MM.1S (cell line): ENCODE measurements around the gene NOXA1.

Experiments used
- DNase-seq: peaks from one replicate; pipeline ENCODE4 v3.0.0-alpha.2; 2015
- H2AFZ ChIP-seq: fragments of 300-600 bp; sonication (generic); 2 replicates; pipeline ENCODE4 v1.6.0; 2016; ENCODE audit warnings: antibody characterized with exemption, low read length
- H3F3A ChIP-seq: fragments of 300-600 bp; sonication (generic); 2 replicates; pipeline ENCODE4 v1.6.1; 2016; ENCODE audit warnings: mild to moderate bottlenecking, antibody characterized with exemption, low read length, moderate library complexity, mixed read lengths; ENCODE audit not compliant: insufficient read depth
- H3K27ac ChIP-seq: fragments of 300-600 bp; sonication (generic); 2 replicates; pipeline ENCODE4 v1.5.1; 2016; ENCODE audit warnings: mild to moderate bottlenecking, low read length
- H3K27me3 ChIP-seq: fragments of 300-600 bp; sonication (generic); replicated peaks from 2 replicates; pipeline ENCODE4 v1.6.0; 2016; ENCODE audit warnings: low read length; ENCODE audit not compliant: insufficient read depth
- H3K36me3 ChIP-seq: fragments of 300-600 bp; sonication (generic); replicated peaks from 2 replicates; pipeline ENCODE4 v1.6.1; 2016; ENCODE audit warnings: mild to moderate bottlenecking, low read length, mixed read lengths; ENCODE audit not compliant: insufficient read depth
- H3K4me1 ChIP-seq: fragments of 300-600 bp; sonication (generic); 2 replicates; pipeline ENCODE4 v1.6.1; 2016; ENCODE audit warnings: low read length, mixed read lengths
- H3K4me2 ChIP-seq: fragments of 300-600 bp; sonication (generic); 2 replicates; pipeline ENCODE4 v1.6.0; 2016; ENCODE audit warnings: low read depth, low read length
- H3K4me3 ChIP-seq: fragments of 300-600 bp; sonication (generic); 2 replicates; pipeline ENCODE4 v1.5.1; 2016; ENCODE audit warnings: low read length, mixed read lengths
- H3K79me2 ChIP-seq: fragments of 300-600 bp; sonication (generic); 2 replicates; pipeline ENCODE4 v1.6.1; 2016; ENCODE audit warnings: mixed run types, low read length, mixed read lengths
- H3K9ac ChIP-seq: fragments of 300-600 bp; sonication (generic); 2 replicates; pipeline ENCODE4 v1.6.1; 2016; ENCODE audit warnings: low read length, mixed read lengths
- H3K9me2 ChIP-seq: fragments of 300-600 bp; sonication (generic); replicated peaks from 2 replicates; pipeline ENCODE4 v1.6.1; 2016; ENCODE audit warnings: mild to moderate bottlenecking, low read length, mixed read lengths; ENCODE audit not compliant: insufficient read depth
- H3K9me3 ChIP-seq: fragments of 300-600 bp; sonication (generic); replicated peaks from 2 replicates; pipeline ENCODE4 v1.6.1; 2016; ENCODE audit warnings: mild to moderate bottlenecking, low read length, mixed read lengths; ENCODE audit not compliant: insufficient read depth
- H4K20me1 ChIP-seq: fragments of 300-600 bp; sonication (generic); 2 replicates; pipeline ENCODE4 v1.6.1; 2016; ENCODE audit warnings: mild to moderate bottlenecking, low read length, moderate library complexity, mixed read lengths; ENCODE audit not compliant: insufficient read depth
- EZH2 ChIP-seq: fragments of 300-600 bp; sonication (generic); optimal IDR thresholded peaks from 2 replicates; pipeline ENCODE3; 2017; ENCODE audit warnings: low read depth, mild to moderate bottlenecking, antibody characterized with exemption, low read length, mixed read lengths
- EZH2phosphoT487 ChIP-seq: fragments of 300-600 bp; sonication (generic); IDR thresholded peaks from 2 replicates; pipeline ENCODE4 v1.6.1; 2018; ENCODE audit warnings: antibody characterized with exemption, low read length
- TF ChIP-seq, protein P1 (sequence below): fragments of 300-600 bp; sonication (generic); IDR thresholded peaks from 2 replicates; pipeline ENCODE4 v1.5.1; 2016; ENCODE audit warnings: antibody characterized with exemption, low read length, mixed read lengths

Gene NOXA1

DNA sequence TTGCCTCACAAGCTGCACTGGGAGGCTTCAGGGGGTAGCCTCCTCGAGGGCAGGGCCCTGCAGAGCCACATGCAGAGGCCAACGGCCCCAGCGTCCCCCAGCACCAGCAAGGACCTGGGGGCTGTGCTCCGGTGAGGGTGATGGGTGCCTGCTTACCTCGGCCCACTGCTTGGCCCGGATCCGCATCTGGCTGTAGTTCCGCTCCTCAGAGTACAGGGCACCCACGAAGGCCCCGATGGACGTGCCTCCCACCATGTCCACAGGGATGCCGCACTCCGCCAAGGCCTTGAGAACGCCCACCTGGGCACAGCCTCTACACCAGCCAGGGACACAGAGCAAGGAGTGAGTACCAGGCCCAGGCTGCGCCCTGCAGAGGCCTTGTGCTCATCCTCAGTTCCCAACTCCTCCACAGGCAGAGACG lies 44.0 kb downstream of the NOXA1 start:
- Histone ChIP-seq H3K79me2 (no peaks in the 10 kb centered on the region), H2AFZ (no peak overlapping the region), H3K4me3 (no peak overlapping the region), H3K4me2 (no peak overlapping the region), H3F3A (0 out of 2 replicates have a peak, but pooled peaks cover 4% of the 10 kb centered on the region), H3K4me1 (peaks cover 6% of the 10 kb centered on the region), H3K27ac (no peak overlapping the region), H3K27me3 (peaks cover 18% of the 10 kb centered on the region; the same call in 1 of the 2 replicates), H3K9me3 (no peaks in the 10 kb centered on the region), H4K20me1 (no peaks in the 10 kb centered on the region), H3K9me2 (no peaks in the 10 kb centered on the region), H3K9ac (no peak overlapping the region), H3K36me3 (no peaks in the 10 kb centered on the region)
- TF ChIP-seq EZH2phosphoT487, result no peak
- TF ChIP-seq, protein P1, sequence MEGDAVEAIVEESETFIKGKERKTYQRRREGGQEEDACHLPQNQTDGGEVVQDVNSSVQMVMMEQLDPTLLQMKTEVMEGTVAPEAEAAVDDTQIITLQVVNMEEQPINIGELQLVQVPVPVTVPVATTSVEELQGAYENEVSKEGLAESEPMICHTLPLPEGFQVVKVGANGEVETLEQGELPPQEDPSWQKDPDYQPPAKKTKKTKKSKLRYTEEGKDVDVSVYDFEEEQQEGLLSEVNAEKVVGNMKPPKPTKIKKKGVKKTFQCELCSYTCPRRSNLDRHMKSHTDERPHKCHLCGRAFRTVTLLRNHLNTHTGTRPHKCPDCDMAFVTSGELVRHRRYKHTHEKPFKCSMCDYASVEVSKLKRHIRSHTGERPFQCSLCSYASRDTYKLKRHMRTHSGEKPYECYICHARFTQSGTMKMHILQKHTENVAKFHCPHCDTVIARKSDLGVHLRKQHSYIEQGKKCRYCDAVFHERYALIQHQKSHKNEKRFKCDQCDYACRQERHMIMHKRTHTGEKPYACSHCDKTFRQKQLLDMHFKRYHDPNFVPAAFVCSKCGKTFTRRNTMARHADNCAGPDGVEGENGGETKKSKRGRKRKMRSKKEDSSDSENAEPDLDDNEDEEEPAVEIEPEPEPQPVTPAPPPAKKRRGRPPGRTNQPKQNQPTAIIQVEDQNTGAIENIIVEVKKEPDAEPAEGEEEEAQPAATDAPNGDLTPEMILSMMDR, result no peak
- TF ChIP-seq EZH2, result no peak
- no peak for DNase-seq

DNA sequence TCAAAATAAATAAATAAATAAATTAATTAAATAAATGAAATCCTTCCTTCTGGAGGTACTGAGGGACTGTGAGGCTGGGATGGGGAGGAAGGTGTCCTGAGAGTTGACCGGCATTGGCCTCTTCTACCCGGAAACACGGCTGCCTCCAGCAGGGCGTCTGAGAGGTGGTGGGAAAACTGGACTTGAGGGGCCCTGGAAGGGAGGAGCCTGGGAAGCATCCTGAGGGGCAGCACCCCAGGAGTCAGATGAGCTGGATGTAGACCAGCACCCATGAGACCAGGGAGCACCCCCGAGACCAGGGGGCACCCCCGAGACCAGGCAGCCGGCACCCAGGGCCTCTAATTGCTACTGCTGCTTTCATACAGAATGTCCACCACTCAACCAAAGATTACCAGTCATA lies 44.7 kb downstream of the NOXA1 start:
- TF ChIP-seq, protein P1, result no peak
- TF ChIP-seq EZH2phosphoT487, result no peak
- TF ChIP-seq EZH2, result no peak
- Histone ChIP-seq H4K20me1 (no peaks in the 10 kb centered on the region), H3F3A (0 out of 2 replicates have a peak, but pooled peaks cover 4% of the 10 kb centered on the region), H3K9me3 (no peaks in the 10 kb centered on the region), H3K9me2 (no peaks in the 10 kb centered on the region), H3K27ac (no peak overlapping the region), H3K4me2 (no peak overlapping the region), H3K36me3 (no peaks in the 10 kb centered on the region), H3K4me3 (no peak overlapping the region), H2AFZ (no peak overlapping the region), H3K4me1 (peaks cover 6% of the 10 kb centered on the region), H3K27me3 (peaks cover 17% of the 10 kb centered on the region; the same call in 1 of the 2 replicates), H3K9ac (no peak overlapping the region), H3K79me2 (no peaks in the 10 kb centered on the region)
- no peak for DNase-seq

DNA sequence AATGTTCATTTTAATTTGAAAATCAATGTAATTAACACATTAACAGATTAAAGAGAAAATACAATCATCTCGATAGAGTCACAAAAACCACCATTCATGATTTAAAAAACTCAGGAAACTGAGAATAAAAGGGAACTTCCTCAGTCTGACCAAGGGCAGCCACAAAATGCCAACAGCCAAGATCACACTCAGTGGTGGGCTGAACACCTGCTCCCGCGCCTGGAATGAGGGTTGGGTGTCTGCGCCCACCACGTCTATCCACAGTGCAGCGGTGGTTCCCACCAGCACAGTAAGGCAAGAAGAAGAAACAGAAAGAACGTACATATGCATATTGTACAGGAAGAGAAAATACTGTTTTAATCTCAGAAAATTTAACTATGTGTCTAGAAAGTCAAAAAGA lies 47.6 kb downstream of the NOXA1 start:
- Histone ChIP-seq H3K4me1 (peaks cover 6% of the 10 kb centered on the region), H4K20me1 (no peaks in the 10 kb centered on the region), H3K9ac (no peak overlapping the region), H3F3A (0 out of 2 replicates have a peak, but pooled peaks cover 4% of the 10 kb centered on the region), H2AFZ (peak overlapping the region; percentile 43; the same call in 1 of the 2 replicates), H3K4me2 (peak overlapping the region; percentile 33), H3K27me3 (peaks cover 19% of the 10 kb centered on the region), H3K9me2 (no peaks in the 10 kb centered on the region), H3K4me3 (no peak overlapping the region), H3K9me3 (no peaks in the 10 kb centered on the region), H3K36me3 (no peaks in the 10 kb centered on the region), H3K27ac (no peak overlapping the region), H3K79me2 (no peaks in the 10 kb centered on the region)
- DNase-seq, result no peak
- no peak for TF ChIP-seq EZH2phosphoT487
- TF ChIP-seq, protein P1, result no peak
- no peak for TF ChIP-seq EZH2
